ENCODE measurements around the gene WDR76. TPM values are rescaled to one million over a fixed set of nuclear protein-coding genes. Genes with fewer than 3 reads are reported as not detected.
"Not testable (repeated sequence)": the region's sequence is repeated elsewhere in the genome, so short reads cannot be mapped to it uniquely, and the experiment has no call there.

The WDR76 gene
- total RNA-seq, 2 experiments from 2014 or later: 82.4 to 94.0 TPM

- Mint-ChIP-seq H3K4me3 (no peak overlapping the region), H3K9me3 (no peaks in the 10 kb centered on the region), H3K36me3 (ENCODE audit: low read depth) (peaks cover 84% of the 10 kb centered on the region), H3K27ac (peak overlapping the region; percentile 4), H3K4me1 (ENCODE audit: low read depth) (peaks cover 66% of the 10 kb centered on the region), H3K27me3 (ENCODE audit: low read depth) (no peaks in the 10 kb centered on the region)
- no peak for DNase-seq
- CTCF ChIA-PET: interaction anchor here (1.0 to 3.5 kb wide), 2 partner anchors 20 to 28 kb away, joined by 3 to 17 read pairs; partner anchors contain the start of genes ELL3 and MFAP1
- intact Hi-C loops (cut with micrococcal nuclease): no loop called here
These were observed 30.2 kb upstream of the WDR76 start for GRCh38 chr15:43796566-43796965.

- intact Hi-C loops (cut with micrococcal nuclease): no loop called here
- peaks cover 76% of the 10 kb centered on the region for H3K36me3 Mint-ChIP-seq (ENCODE audit: low read depth)
- no peak overlapping the region for H3K4me3 Mint-ChIP-seq
- H3K4me1 Mint-ChIP-seq (ENCODE audit: low read depth): peaks cover 54% of the 10 kb centered on the region
- CTCF ChIA-PET: interaction anchor here (1.4 kb wide), 1 partner anchor 28 kb away, joined by 4 read pairs; the partner anchor contains the start of gene WDR76
- H3K9me3 Mint-ChIP-seq: no peaks in the 10 kb centered on the region
- no peak for DNase-seq
- H3K27me3 Mint-ChIP-seq (ENCODE audit: low read depth): no peaks in the 10 kb centered on the region
- H3K27ac Mint-ChIP-seq: peak overlapping the region; percentile 95
These were observed 27.4 kb upstream of the WDR76 start for GRCh38 chr15:43799209-43799944.

- peaks cover 76% of the 10 kb centered on the region for H3K36me3 Mint-ChIP-seq (ENCODE audit: low read depth)
- CTCF ChIA-PET: interaction anchor here (0.9 to 1.4 kb wide), 2 partner anchors 23 to 27 kb away, joined by 4 read pairs; partner anchors contain the start of genes ELL3 and WDR76
- H3K4me3 Mint-ChIP-seq: peak within 1 kb of the TSS; percentile 97
- no peaks in the 10 kb centered on the region for H3K9me3 Mint-ChIP-seq
- no peak for DNase-seq
- peaks cover 49% of the 10 kb centered on the region for H3K4me1 Mint-ChIP-seq (ENCODE audit: low read depth)
- intact Hi-C loops (cut with micrococcal nuclease): loop anchor here (1.0 to 2.0 kb wide), 4 partner anchors 8 to 51 kb away; partner anchors contain the start of genes MFAP1 and SERF2
- peak within 1 kb of the TSS; percentile 95 for H3K27ac Mint-ChIP-seq
- H3K27me3 Mint-ChIP-seq (ENCODE audit: low read depth): no peaks in the 10 kb centered on the region
These were observed 26.9 kb upstream of the WDR76 start, which contains the start of gene SERINC4 for GRCh38 chr15:43799945-43800285. Gene SERINC4, minus strand, starts transcription at chr15:43800220. Its CDS starts 234 bp downstream, at chr15:43799986.

- Mint-ChIP-seq H3K4me3 (peak within 1 kb of the TSS; percentile 97), H3K36me3 (ENCODE audit: low read depth) (peaks cover 75% of the 10 kb centered on the region), H3K27ac (peak within 1 kb of the TSS; percentile 95), H3K27me3 (ENCODE audit: low read depth) (no peaks in the 10 kb centered on the region), H3K4me1 (ENCODE audit: low read depth) (peaks cover 43% of the 10 kb centered on the region), H3K9me3 (no peaks in the 10 kb centered on the region)
- DNase-seq: peak; percentile 94
- CTCF ChIA-PET: interaction anchor here (0.9 to 1.0 kb wide), 2 partner anchors 23 to 198 kb away, joined by 3 to 4 read pairs; partner anchors contain the start of gene ELL3
- intact Hi-C loops (cut with micrococcal nuclease): loop anchor here (1.0 to 2.0 kb wide), 4 partner anchors 8 to 52 kb away; partner anchors contain the start of genes MFAP1 and SERF2
These were observed 26.3 kb upstream of the WDR76 start, which contains the start of gene HYPK for GRCh38 chr15:43800286-43801141. Gene HYPK, plus strand, starts transcription at chr15:43800599. Its CDS starts 24 bp downstream, at chr15:43800623.

- H3K4me3 Mint-ChIP-seq; intact Hi-C loops (cut with micrococcal nuclease); H3K9me3 Mint-ChIP-seq; H3K27me3 Mint-ChIP-seq (ENCODE audit: low read depth); H3K27ac Mint-ChIP-seq; DNase-seq: not testable (repeated sequence)
- peaks cover 31% of the 10 kb centered on the region for H3K4me1 Mint-ChIP-seq (ENCODE audit: low read depth)
- CTCF ChIA-PET: interaction anchor here (0.8 to 1.2 kb wide), 3 partner anchors 11 to 35 kb away, joined by 3 to 4 read pairs (median 3); partner anchors contain the start of gene MFAP1
- peaks cover 79% of the 10 kb centered on the region for H3K36me3 Mint-ChIP-seq (ENCODE audit: low read depth)
These were observed 24.1 kb upstream of the WDR76 start for GRCh38 chr15:43802676-43803075.

GRCh38 chr15:43808435-43808950, 18.3 kb upstream of the WDR76 start:
- H3K4me1 Mint-ChIP-seq (ENCODE audit: low read depth): peaks cover 5% of the 10 kb centered on the region
- H3K4me3 Mint-ChIP-seq: no peak overlapping the region
- no peak for DNase-seq
- peak overlapping the region; percentile 75 for H3K27ac Mint-ChIP-seq
- CTCF ChIA-PET: interaction anchor here (1.2 kb wide), 1 partner anchor 28 kb away, joined by 3 read pairs; no protein-coding TSS in a partner anchor
- H3K9me3 Mint-ChIP-seq: no peaks in the 10 kb centered on the region
- H3K27me3 Mint-ChIP-seq (ENCODE audit: low read depth): no peaks in the 10 kb centered on the region
- peaks cover 62% of the 10 kb centered on the region for H3K36me3 Mint-ChIP-seq (ENCODE audit: low read depth)
- intact Hi-C loops (cut with micrococcal nuclease): no loop called here

GRCh38 chr15:43808960-43809678, 17.7 kb upstream of the WDR76 start:
- H3K27me3 Mint-ChIP-seq (ENCODE audit: low read depth): no peaks in the 10 kb centered on the region
- no peak overlapping the region for H3K4me3 Mint-ChIP-seq
- DNase-seq: no peak
- CTCF ChIA-PET: interaction anchor here (0.5 to 1.2 kb wide), 4 partner anchors 11 to 480 kb away, joined by 3 to 5 read pairs (median 4); partner anchors contain the start of gene GOLM2
- H3K4me1 Mint-ChIP-seq (ENCODE audit: low read depth): peaks cover 7% of the 10 kb centered on the region
- H3K36me3 Mint-ChIP-seq (ENCODE audit: low read depth): peaks cover 61% of the 10 kb centered on the region
- intact Hi-C loops (cut with micrococcal nuclease): no loop called here
- H3K27ac Mint-ChIP-seq: peak overlapping the region; percentile 75
- H3K9me3 Mint-ChIP-seq: no peaks in the 10 kb centered on the region

- H3K9me3 Mint-ChIP-seq; H3K4me3 Mint-ChIP-seq; H3K27me3 Mint-ChIP-seq (ENCODE audit: low read depth); DNase-seq; CTCF ChIA-PET; intact Hi-C loops (cut with micrococcal nuclease): not testable (repeated sequence)
- Mint-ChIP-seq H3K36me3 (ENCODE audit: low read depth) (peaks cover 41% of the 10 kb centered on the region), H3K27ac (peak overlapping the region; percentile 62), H3K4me1 (ENCODE audit: low read depth) (peaks cover 13% of the 10 kb centered on the region)
These were observed 11.7 kb upstream of the WDR76 start for GRCh38 chr15:43815064-43815463.

GRCh38 chr15:43821505-43821904, 5.3 kb upstream of the WDR76 start:
- intact Hi-C loops (cut with micrococcal nuclease): loop anchor here (10.0 kb wide), 3 partner anchors 373 to 1583 kb away; partner anchors contain the start of genes B2M, FRMD5 and PATL2
- Mint-ChIP-seq H3K4me1 (ENCODE audit: low read depth) (peaks cover 51% of the 10 kb centered on the region), H3K9me3 (peaks cover 2% of the 10 kb centered on the region), H3K4me3 (no peak overlapping the region), H3K27me3 (ENCODE audit: low read depth) (no peaks in the 10 kb centered on the region), H3K27ac (no peak overlapping the region), H3K36me3 (ENCODE audit: low read depth) (peaks cover 19% of the 10 kb centered on the region)
- DNase-seq: no peak
- CTCF ChIA-PET: interaction anchor here (0.7 kb wide), 1 partner anchor 84 kb away, joined by 4 read pairs; no protein-coding TSS in a partner anchor

- Mint-ChIP-seq H3K9me3 (peaks cover 2% of the 10 kb centered on the region), H3K27ac (peak within 1 kb of the TSS; percentile 98), H3K27me3 (ENCODE audit: low read depth) (no peaks in the 10 kb centered on the region), H3K4me3 (peak within 1 kb of the TSS; percentile 98), H3K36me3 (ENCODE audit: low read depth) (peaks cover 31% of the 10 kb centered on the region), H3K4me1 (ENCODE audit: low read depth) (peaks cover 52% of the 10 kb centered on the region)
- CTCF ChIA-PET: interaction anchor here (0.6 to 1.2 kb wide), 6 partner anchors 22 to 888 kb away, joined by 3 read pairs; partner anchors contain the start of gene ELL3
- intact Hi-C loops (cut with micrococcal nuclease): loop anchor here (1.0 to 10.0 kb wide), 9 partner anchors 24 to 1580 kb away; partner anchors contain the start of genes B2M, CTDSPL2, FRMD5 and GOLM2
- DNase-seq: peak; percentile 96
These were observed 2.2 kb upstream of the WDR76 start, which contains the start of gene MFAP1 for GRCh38 chr15:43824302-43825246. Gene MFAP1, minus strand, starts transcription at chr15:43824690. Its CDS starts 121 bp downstream, at chr15:43824569.
